Pericardium fibroblast (primary cell): ENCODE data around the gene PMIS2. TPM values are rescaled to one million over a fixed set of nuclear protein-coding genes. Genes with fewer than 3 reads are reported as not detected.

Experiments used
- total RNA-seq: library from RNA; depleted of rRNA; stranded (reverse); fragments of >200 nt; gene quantifications from 2 replicates; pipeline ENCODE4 v1.2.3, GENCODE V29; 2015

Gene PMIS2
- not detected in 2 replicates for total RNA-seq

DNA sequence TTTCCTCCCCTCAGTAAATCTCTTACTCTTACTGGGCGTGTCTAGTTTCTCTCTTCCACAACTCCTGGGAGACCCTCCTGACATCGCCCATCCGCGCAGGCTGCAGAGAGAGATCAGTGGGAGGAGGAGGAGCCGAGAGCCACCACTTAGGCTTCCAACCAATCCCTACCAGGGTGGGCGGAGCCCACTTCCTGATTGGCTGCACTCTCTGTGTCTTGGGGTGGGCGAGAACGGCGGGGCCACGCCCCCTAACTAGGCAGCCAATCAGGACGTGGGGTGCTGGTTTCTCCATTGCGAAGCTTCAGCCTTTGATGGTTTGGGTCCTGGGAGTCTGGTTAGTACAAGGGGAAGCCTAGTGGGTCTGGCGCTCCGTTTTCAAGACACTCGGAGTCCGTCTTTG, at the start of gene PMIS2:
TSS of gene PMIS2 (plus strand) at position 326 of the 400 bp plus-strand sequence. CDS start 87 bp downstream, outside the sequence.

DNA sequence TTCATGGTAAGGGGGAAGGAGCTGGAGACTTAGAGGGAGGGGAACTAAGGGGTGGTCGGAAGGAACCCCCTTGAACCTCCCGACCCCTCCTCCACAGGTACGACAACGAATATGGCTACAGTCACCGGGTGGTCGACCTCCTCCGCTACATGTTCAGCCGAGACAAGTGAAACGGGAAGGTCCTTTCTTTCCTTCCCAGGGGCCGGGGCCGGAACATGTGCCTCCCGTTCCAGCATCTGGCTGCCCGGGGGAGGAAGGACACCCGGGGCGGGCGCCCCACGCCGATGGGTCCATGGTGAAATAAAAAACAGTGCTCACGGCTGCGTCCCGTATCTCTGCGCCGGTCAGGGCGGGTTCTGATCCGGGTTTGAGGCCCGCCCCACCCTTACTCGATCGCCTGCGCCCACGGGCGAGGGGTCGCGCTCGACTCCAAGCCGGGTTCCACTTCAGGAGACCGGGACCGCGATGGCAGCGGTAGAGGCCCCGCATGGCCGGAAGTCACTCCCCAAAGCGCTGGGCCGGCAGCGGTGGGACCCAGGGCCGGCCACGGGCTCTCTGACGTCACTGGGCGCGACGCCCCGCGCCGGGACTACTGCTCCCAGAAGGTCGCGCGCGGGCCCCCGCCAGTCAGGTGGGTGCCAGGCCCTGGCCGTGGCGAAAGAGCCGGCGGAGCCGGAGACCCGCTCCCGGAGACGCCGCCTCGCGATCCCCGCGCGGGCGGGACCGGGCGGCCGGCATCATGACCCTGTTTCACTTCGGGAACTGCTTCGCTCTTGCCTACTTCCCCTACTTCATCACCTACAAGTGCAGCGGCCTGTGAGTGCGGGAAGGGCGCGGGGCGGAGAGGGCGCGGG, 40.7 kb upstream of the PMIS2 start, which contains the start of gene TMEM147:
TSS of gene TMEM147 (plus strand) at position 626 of the 854 bp plus-strand sequence. CDS start at position 740, 114 bp downstream.

DNA sequence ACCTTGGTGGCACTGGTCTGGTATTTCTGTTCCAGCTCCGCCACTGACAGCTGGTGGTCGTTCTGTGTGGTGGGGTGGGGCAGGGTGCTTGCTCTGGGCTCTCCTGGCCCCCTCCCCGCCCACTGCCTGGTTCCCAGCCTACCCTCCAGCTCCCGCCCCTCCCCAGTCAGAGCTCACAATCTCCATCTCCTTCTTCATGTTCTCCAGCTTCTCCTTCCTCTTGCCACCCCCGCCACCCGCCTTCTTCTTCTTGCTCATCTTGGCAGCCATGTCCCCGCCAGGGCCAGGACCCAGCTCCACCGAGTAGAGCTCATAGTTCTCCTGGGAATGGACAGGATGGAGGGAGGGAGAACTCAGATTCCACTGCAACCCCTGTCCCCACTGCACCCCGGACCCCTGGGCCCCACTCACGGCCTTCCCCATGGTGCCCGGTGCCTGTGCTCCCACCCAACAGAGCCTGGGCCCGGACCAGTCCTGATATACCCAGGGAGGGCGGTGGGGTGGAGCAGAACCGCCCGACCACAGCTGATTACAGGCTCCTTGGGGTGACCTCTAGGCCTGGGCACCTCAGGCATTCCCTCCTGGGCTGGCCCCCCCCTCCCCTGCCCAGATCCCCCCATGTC, 22.7 kb upstream of the PMIS2 start, which contains the start of gene ATP4A:
TSS of gene ATP4A (minus strand) at position 452 of the 623 bp plus-strand sequence. CDS start at position 423, 29 bp downstream.

DNA sequence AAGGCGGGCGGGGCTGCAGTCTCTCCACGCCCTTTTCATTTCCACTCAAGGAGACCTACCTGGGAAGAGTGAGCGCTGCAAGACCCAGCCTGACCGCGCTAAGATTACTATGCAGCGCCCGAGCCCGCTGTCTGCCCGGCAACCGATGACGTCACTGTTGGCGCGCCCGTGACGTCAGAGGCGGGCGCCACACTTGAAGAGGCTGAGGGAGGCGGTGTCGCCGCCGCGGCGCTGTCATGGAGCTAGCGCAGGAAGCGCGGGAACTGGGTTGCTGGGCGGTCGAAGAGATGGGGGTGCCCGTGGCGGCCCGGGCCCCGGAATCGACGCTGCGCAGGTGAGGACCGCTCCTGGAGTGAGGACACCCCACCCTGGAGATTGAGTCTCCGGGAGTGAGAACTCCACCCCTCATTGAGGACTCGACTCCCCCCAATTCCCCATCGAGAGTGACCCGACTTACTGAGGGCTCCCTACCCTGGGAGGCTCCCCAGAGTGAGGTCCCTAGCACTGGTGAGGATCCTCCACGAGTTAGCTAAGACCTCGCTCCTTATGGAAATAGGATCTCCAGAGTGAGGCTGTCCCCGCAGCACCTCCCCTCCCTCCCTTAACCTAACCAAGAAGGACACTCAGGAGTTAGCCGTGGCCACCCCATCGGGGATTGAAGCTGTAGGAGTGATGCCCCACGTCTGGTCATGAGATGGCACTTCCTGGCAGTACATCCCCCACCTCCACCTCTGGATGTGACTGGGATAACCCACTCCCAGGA, 26.8 kb downstream of the PMIS2 start, which contains the start of gene HAUS5:
TSS of gene HAUS5 (plus strand) at position 177 of the 763 bp plus-strand sequence. CDS start at position 237, 60 bp downstream.

DNA sequence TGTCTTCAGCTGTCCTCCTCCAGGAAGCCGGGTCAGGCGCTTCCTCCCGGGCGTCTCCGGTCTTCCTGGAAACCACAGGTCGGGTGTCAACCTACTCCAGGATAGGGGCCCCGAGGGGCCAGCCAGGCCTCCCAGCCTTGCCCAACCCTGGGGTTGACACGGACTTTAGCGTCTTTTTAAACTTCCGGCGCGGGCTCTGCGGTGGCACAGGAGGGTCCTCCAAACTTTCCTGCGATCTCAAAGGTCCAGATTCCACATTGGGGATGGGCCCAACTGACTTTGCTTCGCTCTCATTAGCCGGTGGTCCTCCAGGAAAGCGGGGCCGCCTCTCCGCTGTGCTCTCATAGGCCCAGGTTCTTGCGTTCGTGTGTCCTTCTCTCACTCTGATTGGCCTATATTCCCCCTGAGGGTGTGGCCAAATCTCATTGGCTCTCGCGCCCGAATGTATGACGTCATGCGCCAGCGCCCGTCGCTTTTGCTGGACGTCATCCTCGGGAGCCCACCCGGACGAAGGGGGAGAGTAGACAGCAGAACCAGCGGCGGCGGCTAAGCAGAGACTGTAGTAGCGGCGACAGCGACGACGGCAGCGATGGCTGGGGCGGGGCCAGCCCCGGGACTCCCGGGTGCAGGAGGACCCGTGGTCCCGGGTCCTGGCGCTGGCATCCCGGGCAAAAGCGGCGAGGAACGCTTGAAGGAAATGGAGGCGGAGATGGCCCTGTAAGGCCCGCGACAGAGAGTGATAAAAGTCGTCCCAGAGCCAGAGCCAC, 42.8 kb downstream of the PMIS2 start, which contains the start of gene RBM42:
TSS of gene RBM42 (plus strand) at position 472 of the 767 bp plus-strand sequence. CDS start at position 590, 118 bp downstream.

Other genes starting within 250 kb of the PMIS2 start
- gene FFAR1, start 238.3 kb upstream of the PMIS2 start, total RNA-seq = not detected in 2 replicates
- 0.12 and 0.26 TPM in 2 replicates for gene FFAR3, start 227.7 kb upstream of the PMIS2 start, total RNA-seq
- not detected in 2 replicates for gene GPR42, start 215.1 kb upstream of the PMIS2 start, total RNA-seq
- not detected in 2 replicates for gene FFAR2, start 137.9 kb upstream of the PMIS2 start, total RNA-seq
- not detected in 2 replicates for gene KRTDAP, start 95.7 kb upstream of the PMIS2 start, total RNA-seq
- 22.8 and 37.0 TPM in 2 replicates for gene DMKN, start 72.5 kb upstream of the PMIS2 start, total RNA-seq
- gene SBSN, start 57.9 kb upstream of the PMIS2 start, total RNA-seq = 0.82 and 11.0 TPM in 2 replicates
- not detected in 2 replicates for gene GAPDHS, start 52.7 kb upstream of the PMIS2 start, total RNA-seq
- 106 and 108 TPM in 2 replicates for gene TMEM147, start 40.5 kb upstream of the PMIS2 start, total RNA-seq
- gene ATP4A, start 22.5 kb upstream of the PMIS2 start, total RNA-seq = not detected in 2 replicates
- 6.2 and 7.6 TPM in 2 replicates for gene HAUS5, start 26.6 kb downstream of the PMIS2 start, total RNA-seq
- gene RBM42, start 42.9 kb downstream of the PMIS2 start, total RNA-seq = 75.2 and 76.0 TPM in 2 replicates
- 1.2 and 3.4 TPM in 2 replicates for gene ETV2, start 55.6 kb downstream of the PMIS2 start, total RNA-seq
- gene COX6B1, start 62.1 kb downstream of the PMIS2 start, total RNA-seq = 325 and 420 TPM in 2 replicates
- gene UPK1A, start 80.3 kb downstream of the PMIS2 start, total RNA-seq = not detected in 2 replicates
- not detected in 2 replicates for gene ZBTB32, start 118.4 kb downstream of the PMIS2 start, total RNA-seq
- gene KMT2B, start 131.8 kb downstream of the PMIS2 start, total RNA-seq = 13.9 and 17.9 TPM in 2 replicates
- gene IGFLR1, start 156.3 kb downstream of the PMIS2 start, total RNA-seq = 9.8 and 13.5 TPM in 2 replicates
- 11.0 and 18.2 TPM in 2 replicates for gene U2AF1L4, start 159.2 kb downstream of the PMIS2 start, total RNA-seq
- gene PSENEN, start 159.5 kb downstream of the PMIS2 start, total RNA-seq = 39.8 and 52.0 TPM in 2 replicates
- gene LIN37, start 162.4 kb downstream of the PMIS2 start, total RNA-seq = 11.7 and 13.5 TPM in 2 replicates
- gene HSPB6, start 170.9 kb downstream of the PMIS2 start, total RNA-seq = 142 and 170 TPM in 2 replicates
- gene PROSER3, start 172.0 kb downstream of the PMIS2 start, total RNA-seq = 5.8 and 7.5 TPM in 2 replicates
- gene ARHGAP33, start 189.4 kb downstream of the PMIS2 start, total RNA-seq = 3.0 and 6.7 TPM in 2 replicates
- not detected in 2 replicates for gene PRODH2, start 226.7 kb downstream of the PMIS2 start, total RNA-seq